Endothelial cell of umbilical vein (primary cell): ENCODE data around the gene GSTK1. TPM values are rescaled to one million over a fixed set of nuclear protein-coding genes. Genes with fewer than 3 reads are reported as not detected.

Experiments
- BruUV-seq: library from RNA; stranded (reverse); fragments of 400-500 nt; replicated peaks from 2 replicates; lab custom pipeline; 2021; lab: Mats Ljungman, UMichigan
- CTCF ChIA-PET: fragments of 300-600, 350-600 bp; sonication (Branson Sonifier 250); formaldehyde crosslinking; loops from one replicate; lab custom pipeline; 2021; ENCODE audit warnings: antibody characterized with exemption, inconsistent platforms; lab: Charles Lee
- POLR2A ChIA-PET: fragments of 300-600, 350-600 bp; sonication (Branson Sonifier 250); formaldehyde crosslinking; loops from one replicate; lab custom pipeline; 2021; ENCODE audit warnings: antibody characterized with exemption, inconsistent platforms; lab: Charles Lee
- DNase-seq: peaks from one replicate; pipeline ENCODE4 v3.0.0-alpha.2; 2011; ENCODE audit warnings: low read depth, low spot score
- FAIRE-seq: peaks from 2 replicates; lab custom pipeline; 2011; peaks lifted over from hg19 to GRCh38; lab: Jason Lieb, UNC
- H2AFZ ChIP-seq: 2 replicates; pipeline ENCODE4 v1.6.0; 2012; ENCODE audit warnings: low read depth, low read length, control low read depth, inconsistent platforms
- H3K27ac ChIP-seq: 2 replicates; pipeline ENCODE4 v1.5.1; 2011; ENCODE audit warnings: low read depth, mild to moderate bottlenecking, control low read depth, low read length, moderate library complexity; ENCODE audit not compliant: insufficient read depth
- H3K27me3 ChIP-seq, 2 experiments: 2 replicates each; pipeline versions ENCODE4 v1.6.0 to v1.6.1; 2011; ENCODE audit warnings: low read length in 2 of 2, mixed read lengths in 1 of 2; ENCODE audit not compliant: control insufficient read depth in 2 of 2, insufficient read depth in 2 of 2
- H3K36me3 ChIP-seq, 2 experiments: 2 replicates in 1 of 2; 3 replicates in 1 of 2; pipeline ENCODE4 v1.5.1; 2011; ENCODE audit warnings: low read length in 2 of 2, mild to moderate bottlenecking in 1 of 2, moderate library complexity in 1 of 2; ENCODE audit not compliant: control insufficient read depth in 2 of 2, insufficient read depth in 2 of 2; ENCODE audit errors: extremely low read depth in 1 of 2
- H3K4me1 ChIP-seq: 3 replicates; pipeline ENCODE4 v1.5.1; 2011; ENCODE audit warnings: mild to moderate bottlenecking, low read length; ENCODE audit not compliant: control insufficient read depth, insufficient read depth; ENCODE audit errors: extremely low read depth
- H3K4me2 ChIP-seq: 2 replicates; pipeline ENCODE4 v1.6.1; 2011; ENCODE audit warnings: low read length, control low read depth, mixed read lengths; ENCODE audit not compliant: insufficient read depth
- H3K4me3 ChIP-seq, 3 experiments: fragments of 200-600 bp in 1 of 3; sonication (generic), shearing (Covaris generic) in 1 of 3; replicated peaks in 1 of 3; 2 replicates each; pipeline ENCODE4 v1.5.1; 2011 to 2016; ENCODE audit warnings: control low read depth in 3 of 3, low read length in 3 of 3, mild to moderate bottlenecking in 2 of 3, inconsistent platforms in 1 of 3, low read depth in 1 of 3, moderate library complexity in 1 of 3; ENCODE audit not compliant: insufficient read depth in 1 of 3
- H3K79me2 ChIP-seq: 2 replicates; pipeline ENCODE4 v1.6.0; 2012; ENCODE audit warnings: low read length, inconsistent platforms; ENCODE audit not compliant: control insufficient read depth, insufficient read depth
- H3K9ac ChIP-seq: replicated peaks from 2 replicates; pipeline ENCODE3; 2011; ENCODE audit warnings: low read length, control low read depth; ENCODE audit not compliant: insufficient read depth; ENCODE audit errors: extremely low read depth
- H3K9me1 ChIP-seq: replicated peaks from 3 replicates; pipeline ENCODE4 v1.6.0; 2011; ENCODE audit warnings: mild to moderate bottlenecking, low read length; ENCODE audit not compliant: control insufficient read depth, insufficient read depth; ENCODE audit errors: extremely low read depth
- H3K9me3 ChIP-seq: replicated peaks from 2 replicates; pipeline ENCODE4 v1.5.1; 2012; ENCODE audit warnings: low read length, inconsistent platforms; ENCODE audit not compliant: control insufficient read depth, insufficient read depth
- H4K20me1 ChIP-seq: replicated peaks from 2 replicates; pipeline ENCODE3; 2011; ENCODE audit warnings: mild to moderate bottlenecking, low read length; ENCODE audit not compliant: control insufficient read depth, insufficient read depth; ENCODE audit errors: extremely low read depth
- EZH2 ChIP-seq: IDR thresholded peaks from 2 replicates; pipeline ENCODE4 v1.6.1; 2012; ENCODE audit warnings: borderline replicate concordance, low read depth, mild to moderate bottlenecking, moderate library complexity, low read length, inconsistent platforms; ENCODE audit not compliant: severe bottlenecking
- FOS ChIP-seq: IDR thresholded peaks from 2 replicates; pipeline ENCODE4 v1.6.1; 2011; ENCODE audit warnings: mild to moderate bottlenecking, low read length, moderate library complexity, borderline replicate concordance; ENCODE audit not compliant: insufficient read depth
- GATA2 ChIP-seq: IDR thresholded peaks from 2 replicates; pipeline ENCODE4 v1.7.0; 2011; ENCODE audit warnings: low read depth, mild to moderate bottlenecking, moderate library complexity, mixed read lengths, low read length; ENCODE audit not compliant: insufficient read length, insufficient read depth
- JUN ChIP-seq: IDR thresholded peaks from 2 replicates; pipeline ENCODE4 v1.6.1; 2011; ENCODE audit warnings: borderline replicate concordance, low read depth; ENCODE audit not compliant: insufficient read length, insufficient read depth
- MYC ChIP-seq: IDR thresholded peaks from one replicate; pipeline ENCODE4 v1.6.1; 2011; ENCODE audit warnings: mild to moderate bottlenecking, low read depth, low read length
- POLR2A ChIP-seq: IDR thresholded peaks from 2 replicates; pipeline ENCODE4 v1.6.1; 2012; ENCODE audit warnings: low read depth, mild to moderate bottlenecking, control low read depth, low read length
- POLR2AphosphoS5 ChIP-seq: IDR thresholded peaks from 2 replicates; pipeline ENCODE4 v1.6.1; 2012; ENCODE audit warnings: low read depth, mild to moderate bottlenecking, control low read depth, low read length, moderate library complexity; ENCODE audit not compliant: insufficient read depth
- dilution Hi-C: fragments of 300-500 bp; cut with MboI; formaldehyde crosslinking; loops from one replicate; pipeline ENCODE4 v1.15.0; 2019; ENCODE audit warnings: low sequenced_read_pairs; ENCODE audit not compliant: extremely low pct_ligation_motif_present
- intact Hi-C: fragments of 100-400 bp; cut with micrococcal nuclease; formaldehyde crosslinking; loops from one replicate; pipeline ENCODE4 v1.10.0; 2022
- polyA plus RNA-seq, 4 experiments: library from polyadenylated mRNA; depleted of rRNA in 3 of 4; stranded (reverse) in 3 of 4; unstranded in 1 of 4; fragments of >200 nt; gene quantifications; 2 replicates each; pipeline versions ENCODE4 v1.2.1 to v1.2.3, GENCODE V29; 2011 to 2012; ENCODE audit warnings: missing spikeins in 1 of 4
- total RNA-seq: library from RNA; stranded (reverse); gene quantifications from 2 replicates; pipeline ENCODE4 v1.2.3, GENCODE V29; 2021
- TF ChIP-seq, protein P1 (sequence below): IDR thresholded peaks from 2 replicates; pipeline ENCODE4 v1.6.1; 2011; ENCODE audit not compliant: insufficient read depth, insufficient read length
- TF ChIP-seq, protein P2 (sequence below), 2 donors: IDR thresholded peaks; 1 replicate in 1 of 2; 2 replicates in 1 of 2; pipeline ENCODE4 v1.5.1; 2011; ENCODE audit warnings: low read length in 2 of 2, mild to moderate bottlenecking in 2 of 2, moderate library complexity in 2 of 2, control low read depth in 1 of 2, inconsistent platforms in 1 of 2, low read depth in 1 of 2; ENCODE audit not compliant: insufficient read depth in 1 of 2; ENCODE audit errors: extremely low read depth in 1 of 2

Gene GSTK1
- total and polyA plus RNA-seq, 2 donors (not counting 3 experiments of a cell fraction or from before 2014, with no cell fraction given): 119 to 132 TPM

GRCh38 chr7:143295870-143296269, 32.6 kb downstream of the GSTK1 start:
- ChIA-PET POLR2A (interaction anchor here (1.1 to 1.6 kb wide), 4 partner anchors 8 to 86 kb away, joined by 3 to 7 read pairs (median 6); partner anchors contain the start of gene CASP2), CTCF (interaction anchor here (0.8 to 4.7 kb wide), 13 partner anchors 8 to 441 kb away, joined by 3 to 40 read pairs (median 8); partner anchors contain the start of genes CASP2 and GSTK1)
- TF ChIP-seq POLR2A: no peak
- no peak for TF ChIP-seq MYC
- TF ChIP-seq GATA2: peak; percentile 79
- peak; percentile 22 for TF ChIP-seq POLR2AphosphoS5
- no peak for TF ChIP-seq EZH2
- TF ChIP-seq, protein P1, sequence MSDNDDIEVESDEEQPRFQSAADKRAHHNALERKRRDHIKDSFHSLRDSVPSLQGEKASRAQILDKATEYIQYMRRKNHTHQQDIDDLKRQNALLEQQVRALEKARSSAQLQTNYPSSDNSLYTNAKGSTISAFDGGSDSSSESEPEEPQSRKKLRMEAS: no peak
- TF ChIP-seq, protein P2, sequence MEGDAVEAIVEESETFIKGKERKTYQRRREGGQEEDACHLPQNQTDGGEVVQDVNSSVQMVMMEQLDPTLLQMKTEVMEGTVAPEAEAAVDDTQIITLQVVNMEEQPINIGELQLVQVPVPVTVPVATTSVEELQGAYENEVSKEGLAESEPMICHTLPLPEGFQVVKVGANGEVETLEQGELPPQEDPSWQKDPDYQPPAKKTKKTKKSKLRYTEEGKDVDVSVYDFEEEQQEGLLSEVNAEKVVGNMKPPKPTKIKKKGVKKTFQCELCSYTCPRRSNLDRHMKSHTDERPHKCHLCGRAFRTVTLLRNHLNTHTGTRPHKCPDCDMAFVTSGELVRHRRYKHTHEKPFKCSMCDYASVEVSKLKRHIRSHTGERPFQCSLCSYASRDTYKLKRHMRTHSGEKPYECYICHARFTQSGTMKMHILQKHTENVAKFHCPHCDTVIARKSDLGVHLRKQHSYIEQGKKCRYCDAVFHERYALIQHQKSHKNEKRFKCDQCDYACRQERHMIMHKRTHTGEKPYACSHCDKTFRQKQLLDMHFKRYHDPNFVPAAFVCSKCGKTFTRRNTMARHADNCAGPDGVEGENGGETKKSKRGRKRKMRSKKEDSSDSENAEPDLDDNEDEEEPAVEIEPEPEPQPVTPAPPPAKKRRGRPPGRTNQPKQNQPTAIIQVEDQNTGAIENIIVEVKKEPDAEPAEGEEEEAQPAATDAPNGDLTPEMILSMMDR (IDR thresholded peaks at IDR 0.05; ENCODE audit: extremely low read depth in 1 of 2, insufficient read depth in 1 of 2, low read depth in 1 of 2, low read length in 2 of 2): no peak
- peak; percentile 80 for TF ChIP-seq JUN
- TF ChIP-seq FOS: peak; percentile 55
- peak overlapping the region in 1 of 3 experiments; percentile 1 for H3K4me3 ChIP-seq
- peak overlapping the region; percentile 59 for H3K4me2 ChIP-seq
- H4K20me1 ChIP-seq: peaks cover 3% of the 10 kb centered on the region
- H3K79me2 ChIP-seq: peaks cover 27% of the 10 kb centered on the region
- H2AFZ ChIP-seq: no peak overlapping the region
- peaks cover 33 to 47% of the 10 kb centered on the region in 2 experiments for H3K36me3 ChIP-seq
- FAIRE-seq: peak; percentile 93
- no peaks in the 10 kb centered on the region for H3K27me3 ChIP-seq
- BruUV-seq: no TSS peak
- no peaks in the 10 kb centered on the region for H3K9me1 ChIP-seq
- dilution Hi-C loops (no loop called here), intact Hi-C loops (loop anchor here (1.0 to 5.0 kb wide), 3 partner anchors 8 to 289 kb away; partner anchors contain the start of genes CASP2 and GSTK1)
- peak overlapping the region; percentile 74 for H3K27ac ChIP-seq
- peaks cover 40% of the 10 kb centered on the region for H3K4me1 ChIP-seq
- H3K9me3 ChIP-seq: no peaks in the 10 kb centered on the region
- DNase-seq: peak; percentile 88
- H3K9ac ChIP-seq: peak overlapping the region; percentile 61
